Thymus (tissue), 11 donors: ENCODE results near the gene PTGES. TPM values are rescaled to one million over a fixed set of nuclear protein-coding genes. Genes with fewer than 3 reads are reported as not detected.

Experiments
- DNase-seq, 9 donors: peaks; one replicate each; pipeline ENCODE4 v3.0.0-alpha.2; 2013; ENCODE audit warnings: low spot score in 9 of 9, low read depth in 6 of 9, missing footprints in 1 of 9
- H3K27ac ChIP-seq, 2 donors: one replicate each; pipeline ENCODE4 v1.5.1; 2013; ENCODE audit warnings: control low read depth in 1 of 2, low read depth in 1 of 2, low read length in 1 of 2, mild to moderate bottlenecking in 1 of 2, moderate library complexity in 1 of 2
- H3K27me3 ChIP-seq, 2 donors: one replicate each; pipeline ENCODE4 v1.5.1; 2013; ENCODE audit warnings: low read length in 1 of 2; ENCODE audit not compliant: control insufficient read depth in 2 of 2, insufficient read depth in 1 of 2
- H3K36me3 ChIP-seq, 2 donors: one replicate each; pipeline ENCODE4 v1.5.1; 2013; ENCODE audit warnings: low read length in 1 of 2, mild to moderate bottlenecking in 1 of 2, moderate library complexity in 1 of 2; ENCODE audit not compliant: control insufficient read depth in 2 of 2, insufficient read depth in 2 of 2
- H3K4me1 ChIP-seq, 2 donors: one replicate each; pipeline ENCODE4 v1.5.1; 2013; ENCODE audit warnings: low read length in 2 of 2; ENCODE audit not compliant: control insufficient read depth in 2 of 2, insufficient read depth in 2 of 2
- H3K4me3 ChIP-seq, 2 donors: one replicate each; pipeline ENCODE4 v1.5.1; 2013; ENCODE audit warnings: low read length in 2 of 2, control low read depth in 1 of 2, mild to moderate bottlenecking in 1 of 2
- H3K9me3 ChIP-seq, 2 donors: one replicate each; pipeline ENCODE4 v1.5.1; 2013; ENCODE audit warnings: low read length in 1 of 2, mild to moderate bottlenecking in 1 of 2; ENCODE audit not compliant: control insufficient read depth in 2 of 2, insufficient read depth in 1 of 2
- WGBS: extraction: QIAGEN DNeasy Blood & Tissue Kit; methylation state at CpG from one replicate; pipeline ENCODE4 v1.1.7; 2013; 5-methylcytosine and 5-hydroxymethylcytosine counted together
- polyA plus RNA-seq: library from polyadenylated mRNA; stranded (reverse); fragments of 200-250 nt; gene quantifications from one replicate; pipeline ENCODE4 v1.2.3, GENCODE V29; 2013
- total RNA-seq: library from RNA; stranded (reverse); fragments of 120-200 nt; gene quantifications from one replicate; pipeline ENCODE4 v1.2.4, GENCODE V29; 2013
- donor health status: healthy.

Gene PTGES
- total and polyA plus RNA-seq, 2 donors = 7.8 to 11.1 TPM

DNA sequence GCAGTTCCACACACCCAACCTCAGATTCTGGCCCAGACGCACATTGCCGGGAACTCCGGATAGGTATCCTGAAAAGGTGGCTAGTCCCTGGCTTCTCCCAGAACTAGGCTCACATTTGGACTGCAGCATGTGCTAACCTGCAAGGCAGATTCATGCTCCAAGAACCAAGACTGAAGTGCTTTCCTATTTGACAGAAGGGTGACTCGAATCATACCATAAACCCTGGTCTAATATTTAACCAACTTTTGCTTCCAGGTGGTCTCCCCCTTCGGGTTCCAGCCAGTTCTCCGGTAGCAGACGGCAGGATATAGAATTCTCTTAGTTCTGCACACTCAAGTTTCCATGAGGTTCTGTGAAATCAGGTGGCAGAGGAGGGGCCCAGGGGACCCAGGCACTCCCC lies 7.6 kb downstream of the PTGES start:
- Histone ChIP-seq H3K27ac (peak overlapping the region in 1 of 2 donors; percentile 51), H3K9me3 (no peaks in the 10 kb centered on the region), H3K4me1 (peaks cover 0 to 4% of the 10 kb centered on the region in 2 donors), H3K36me3 (no peaks in the 10 kb centered on the region), H3K4me3 (no peak overlapping the region), H3K27me3 (peaks cover 0 to 25% of the 10 kb centered on the region in 2 donors)
- WGBS = 95% methylated on average over 7 of the region's 7 CpGs
- peak in 1 of 9 donors; percentile 3 for DNase-seq

GRCh38 chr9:129740666-129741464 lies 12.0 kb downstream of the PTGES start:
- DNase-seq = no peak
- Histone ChIP-seq H3K27me3 (peaks cover 0 to 44% of the 10 kb centered on the region in 2 donors), H3K27ac (no peak overlapping the region), H3K36me3 (no peaks in the 10 kb centered on the region), H3K4me1 (peaks cover 2 to 13% of the 10 kb centered on the region in 2 donors), H3K4me3 (no peak overlapping the region), H3K9me3 (peaks cover 0 to 8% of the 10 kb centered on the region in 2 donors)
- WGBS = 97% methylated on average over 13 of the region's 13 CpGs

- Histone ChIP-seq H3K9me3 (peaks cover 0 to 8% of the 10 kb centered on the region in 2 donors), H3K4me1 (peaks cover 2 to 13% of the 10 kb centered on the region in 2 donors), H3K27me3 (peaks cover 0 to 48% of the 10 kb centered on the region in 2 donors), H3K36me3 (no peaks in the 10 kb centered on the region), H3K4me3 (no peak overlapping the region), H3K27ac (no peak overlapping the region)
- no peak for DNase-seq
- 94% methylated on average over 7 of the region's 7 CpGs for WGBS
Measured at GRCh38 chr9:129740174-129740573, 12.7 kb downstream of the PTGES start.

GRCh38 chr9:129739432-129739831 lies 13.4 kb downstream of the PTGES start:
- 97% methylated on average over 16 of the region's 16 CpGs for WGBS
- peaks cover 0 to 8% of the 10 kb centered on the region in 2 donors for H3K9me3 ChIP-seq
- no peak overlapping the region for H3K27ac ChIP-seq

DNA sequence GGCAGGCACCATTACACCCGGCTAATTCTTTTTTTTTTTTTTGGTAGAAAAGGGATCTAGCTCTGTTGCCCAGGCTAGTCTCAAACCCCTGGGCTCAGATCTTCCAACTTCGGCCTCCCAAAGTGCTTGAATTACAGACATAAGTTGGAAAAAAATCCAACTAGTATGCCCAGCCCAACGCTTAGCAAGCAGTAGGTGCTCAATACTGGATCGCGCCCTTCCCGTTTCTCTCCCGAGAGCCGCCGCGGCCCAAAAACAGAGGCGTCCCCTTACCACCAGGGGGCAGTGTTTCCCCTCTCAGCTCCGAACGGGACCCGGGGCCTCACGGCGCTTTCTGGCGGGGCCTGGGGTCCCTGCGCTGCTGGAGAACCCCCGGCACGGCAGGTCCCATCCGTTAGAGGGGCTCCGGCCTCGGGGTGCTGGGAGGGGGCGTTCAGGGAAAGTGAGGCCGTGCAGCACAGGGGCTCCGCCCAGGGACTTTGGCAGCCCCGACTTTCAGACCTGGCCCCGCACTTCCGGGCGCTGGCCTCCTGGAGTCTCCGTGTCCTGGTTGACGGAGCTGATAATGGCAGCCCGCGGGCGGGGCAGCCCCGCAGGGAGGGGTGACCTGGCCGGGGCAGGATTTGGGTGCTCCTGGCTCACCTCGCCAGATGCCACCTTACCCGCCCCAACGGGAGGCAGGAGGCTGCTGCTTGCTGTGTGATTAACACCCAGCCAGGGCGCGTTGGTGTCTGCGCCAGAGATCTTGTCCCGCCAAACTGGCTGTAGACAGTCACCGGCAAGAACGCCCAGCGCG lies 15.2 kb downstream of the PTGES start:
- Histone ChIP-seq H3K27ac (peak overlapping the region in 1 of 2 donors; percentile 15), H3K36me3 (no peaks in the 10 kb centered on the region), H3K4me3 (peak overlapping the region; percentile 68 to 72), H3K9me3 (peaks cover 0 to 8% of the 10 kb centered on the region in 2 donors), H3K4me1 (peaks cover 2 to 9% of the 10 kb centered on the region in 2 donors), H3K27me3 (peaks cover 0 to 52% of the 10 kb centered on the region in 2 donors)
- peak; percentile 55 to 92 (median 77) for DNase-seq
- WGBS = 7% methylated on average over 48 of the region's 48 CpGs

More at GRCh38 chr9:129739432-129739831, 13.4 kb downstream of the PTGES start:
- peaks cover 2 to 13% of the 10 kb centered on the region in 2 donors for H3K4me1 ChIP-seq
- H3K27me3 ChIP-seq = peaks cover 0 to 53% of the 10 kb centered on the region in 2 donors
- H3K36me3 ChIP-seq = no peaks in the 10 kb centered on the region
- H3K4me3 ChIP-seq = no peak overlapping the region
- no peak for DNase-seq

- peaks cover 0 to 58% of the 10 kb centered on the region in 2 donors for H3K27me3 ChIP-seq
- no peaks in the 10 kb centered on the region for H3K36me3 ChIP-seq
- peaks cover 0 to 8% of the 10 kb centered on the region in 2 donors for H3K9me3 ChIP-seq
- WGBS = 60% methylated on average over 20 of the region's 20 CpGs
- H3K4me3 ChIP-seq = no peak overlapping the region
- H3K27ac ChIP-seq = no peak overlapping the region
- H3K4me1 ChIP-seq = peaks cover 2 to 9% of the 10 kb centered on the region in 2 donors
- no peak for DNase-seq
Measured at GRCh38 chr9:129736334-129736733, 16.5 kb downstream of the PTGES start.

GRCh38 chr9:129735546-129735945 lies 17.3 kb downstream of the PTGES start:
- Histone ChIP-seq H3K36me3 (no peaks in the 10 kb centered on the region), H3K27ac (no peak overlapping the region), H3K4me3 (no peak overlapping the region), H3K9me3 (peaks cover 0 to 8% of the 10 kb centered on the region in 2 donors), H3K27me3 (peaks cover 0 to 55% of the 10 kb centered on the region in 2 donors), H3K4me1 (peaks cover 2 to 9% of the 10 kb centered on the region in 2 donors)
- WGBS = 93% methylated on average over 6 of the region's 6 CpGs
- DNase-seq = no peak

GRCh38 chr9:129733632-129733953 lies 19.2 kb downstream of the PTGES start:
- DNase-seq = no peak
- no peak overlapping the region for H3K27ac ChIP-seq
- peaks cover 2 to 9% of the 10 kb centered on the region in 2 donors for H3K4me1 ChIP-seq
- H3K27me3 ChIP-seq = peaks cover 0 to 62% of the 10 kb centered on the region in 2 donors
- H3K36me3 ChIP-seq = no peaks in the 10 kb centered on the region
- peaks cover 0 to 8% of the 10 kb centered on the region in 2 donors for H3K9me3 ChIP-seq
- WGBS = 94% methylated on average over 2 of the region's 2 CpGs
- no peak overlapping the region for H3K4me3 ChIP-seq
